ENCODE results near the gene C12orf42.

Gene C12orf42

GRCh38 chr12:103382119-103382518 is 113.6 kb downstream of the C12orf42 start:
- Mint-ChIP-seq H3K27ac (no peak overlapping the region), H3K36me3 (ENCODE audit: low read depth) (no peaks in the 10 kb centered on the region), H3K4me1 (ENCODE audit: low read depth) (no peaks in the 10 kb centered on the region), H3K9me3 (no peaks in the 10 kb centered on the region), H3K4me3 (no peak overlapping the region), H3K27me3 (ENCODE audit: low read depth) (no peaks in the 10 kb centered on the region)
- no peak for DNase-seq (ENCODE audit: low spot score)

- no peak overlapping the region for H3K4me3 Mint-ChIP-seq
These were observed 116.1 kb downstream of the C12orf42 start for GRCh38 chr12:103379670-103380069.

DNA sequence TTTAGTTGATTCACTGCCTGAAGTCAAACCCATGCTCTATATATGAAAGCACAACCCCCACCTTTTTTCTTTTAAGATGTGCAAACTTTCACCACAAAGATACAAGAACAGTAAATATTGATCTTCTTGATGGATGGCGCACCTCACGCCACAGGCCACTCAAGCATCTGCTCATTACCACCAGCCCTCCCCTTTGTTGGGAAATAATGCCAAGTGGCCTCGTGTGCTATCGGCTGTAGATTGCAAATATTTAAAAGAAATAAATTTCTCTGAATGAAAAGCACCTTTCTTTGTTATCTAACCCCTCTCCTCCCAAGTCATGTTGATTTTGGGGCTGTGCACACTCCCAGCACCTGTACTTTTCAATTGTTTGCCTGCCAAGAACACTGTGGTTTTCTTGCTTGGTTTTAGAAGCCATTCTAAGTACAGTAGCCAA is 122.7 kb downstream of the C12orf42 start:
- Mint-ChIP-seq H3K36me3 (ENCODE audit: low read depth) (no peaks in the 10 kb centered on the region), H3K4me1 (ENCODE audit: low read depth) (no peaks in the 10 kb centered on the region), H3K4me3 (no peak overlapping the region), H3K27ac (no peak overlapping the region), H3K27me3 (ENCODE audit: low read depth) (no peaks in the 10 kb centered on the region), H3K9me3 (no peaks in the 10 kb centered on the region)
- no peak for DNase-seq (ENCODE audit: low spot score)

More at GRCh38 chr12:103379670-103380069, 116.1 kb downstream of the C12orf42 start:
- H3K4me1 Mint-ChIP-seq (ENCODE audit: low read depth): no peaks in the 10 kb centered on the region
- no peak for DNase-seq (ENCODE audit: low spot score)
- no peaks in the 10 kb centered on the region for H3K9me3 Mint-ChIP-seq
- no peaks in the 10 kb centered on the region for H3K36me3 Mint-ChIP-seq (ENCODE audit: low read depth)
- no peak overlapping the region for H3K27ac Mint-ChIP-seq
- no peaks in the 10 kb centered on the region for H3K27me3 Mint-ChIP-seq (ENCODE audit: low read depth)

GRCh38 chr12:103369929-103370328 is 125.8 kb downstream of the C12orf42 start:
- H3K9me3 Mint-ChIP-seq: peaks cover 5% of the 10 kb centered on the region
- no peak for DNase-seq (ENCODE audit: low spot score)

GRCh38 chr12:103368167-103368566 is 127.6 kb downstream of the C12orf42 start:
- no peak overlapping the region for H3K27ac Mint-ChIP-seq
- no peaks in the 10 kb centered on the region for H3K4me1 Mint-ChIP-seq (ENCODE audit: low read depth)
- peaks cover 5% of the 10 kb centered on the region for H3K9me3 Mint-ChIP-seq
- no peaks in the 10 kb centered on the region for H3K36me3 Mint-ChIP-seq (ENCODE audit: low read depth)
- DNase-seq (ENCODE audit: low spot score): no peak
- H3K4me3 Mint-ChIP-seq: no peak overlapping the region
- no peaks in the 10 kb centered on the region for H3K27me3 Mint-ChIP-seq (ENCODE audit: low read depth)

More at GRCh38 chr12:103369929-103370328, 125.8 kb downstream of the C12orf42 start:
- Mint-ChIP-seq H3K27me3 (ENCODE audit: low read depth) (no peaks in the 10 kb centered on the region), H3K4me3 (no peak overlapping the region), H3K4me1 (ENCODE audit: low read depth) (no peaks in the 10 kb centered on the region), H3K27ac (no peak overlapping the region), H3K36me3 (ENCODE audit: low read depth) (no peaks in the 10 kb centered on the region)

DNA sequence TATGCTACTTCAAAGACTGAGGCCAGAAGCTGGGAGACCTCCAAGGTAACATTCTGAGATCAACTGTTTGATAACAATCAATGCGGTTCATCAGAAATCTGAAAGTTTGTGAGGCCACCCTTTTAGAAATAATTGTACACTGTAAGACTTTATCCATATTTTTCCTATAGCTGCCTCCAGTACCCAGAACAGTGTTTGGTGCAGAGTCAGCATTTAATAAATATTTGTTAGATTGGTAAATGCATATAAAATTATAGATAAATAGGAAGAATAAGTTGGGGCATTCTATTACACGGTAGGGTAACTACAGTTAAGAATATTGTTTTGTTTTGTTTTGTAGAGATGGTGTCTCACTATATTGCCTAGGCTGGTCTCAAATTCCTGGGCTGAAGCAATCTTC is 141.4 kb downstream of the C12orf42 start:
- H3K4me1 Mint-ChIP-seq (ENCODE audit: low read depth): peaks cover 4% of the 10 kb centered on the region
- no peak for DNase-seq (ENCODE audit: low spot score)
- H3K27ac Mint-ChIP-seq: no peak overlapping the region
- no peaks in the 10 kb centered on the region for H3K36me3 Mint-ChIP-seq (ENCODE audit: low read depth)
- no peaks in the 10 kb centered on the region for H3K27me3 Mint-ChIP-seq (ENCODE audit: low read depth)
- H3K9me3 Mint-ChIP-seq: no peaks in the 10 kb centered on the region
- no peak overlapping the region for H3K4me3 Mint-ChIP-seq

GRCh38 chr12:103353913-103354312 is 141.9 kb downstream of the C12orf42 start:
- Mint-ChIP-seq H3K36me3 (ENCODE audit: low read depth) (no peaks in the 10 kb centered on the region), H3K4me3 (no peak overlapping the region), H3K9me3 (no peaks in the 10 kb centered on the region), H3K27me3 (ENCODE audit: low read depth) (no peaks in the 10 kb centered on the region), H3K27ac (no peak overlapping the region), H3K4me1 (ENCODE audit: low read depth) (peaks cover 6% of the 10 kb centered on the region)
- no peak for DNase-seq (ENCODE audit: low spot score)

DNA sequence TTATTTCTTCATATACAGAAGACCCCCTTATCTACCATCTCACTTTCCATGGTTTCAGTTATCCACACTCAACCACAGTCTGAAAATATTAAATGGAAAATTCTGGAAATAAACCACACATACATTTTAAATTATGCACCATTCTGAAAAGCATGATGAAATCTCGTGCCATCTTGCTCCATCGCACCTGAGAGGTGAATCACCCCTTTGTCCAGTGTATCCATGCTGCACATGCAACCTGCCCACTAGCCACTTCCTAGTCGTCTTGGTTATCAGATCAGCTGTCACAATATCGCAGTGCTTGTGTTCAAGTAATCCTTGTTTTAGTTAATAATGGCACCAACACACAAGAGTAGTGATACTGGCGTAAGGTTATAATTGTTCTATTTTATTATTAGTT is 145.7 kb downstream of the C12orf42 start:
- H3K4me3 Mint-ChIP-seq: no peak overlapping the region
- no peak overlapping the region for H3K27ac Mint-ChIP-seq
- H3K27me3 Mint-ChIP-seq (ENCODE audit: low read depth): no peaks in the 10 kb centered on the region
- H3K9me3 Mint-ChIP-seq: peaks cover 4% of the 10 kb centered on the region
- H3K36me3 Mint-ChIP-seq (ENCODE audit: low read depth): no peaks in the 10 kb centered on the region
- H3K4me1 Mint-ChIP-seq (ENCODE audit: low read depth): peaks cover 6% of the 10 kb centered on the region
- DNase-seq (ENCODE audit: low spot score): no peak

DNA sequence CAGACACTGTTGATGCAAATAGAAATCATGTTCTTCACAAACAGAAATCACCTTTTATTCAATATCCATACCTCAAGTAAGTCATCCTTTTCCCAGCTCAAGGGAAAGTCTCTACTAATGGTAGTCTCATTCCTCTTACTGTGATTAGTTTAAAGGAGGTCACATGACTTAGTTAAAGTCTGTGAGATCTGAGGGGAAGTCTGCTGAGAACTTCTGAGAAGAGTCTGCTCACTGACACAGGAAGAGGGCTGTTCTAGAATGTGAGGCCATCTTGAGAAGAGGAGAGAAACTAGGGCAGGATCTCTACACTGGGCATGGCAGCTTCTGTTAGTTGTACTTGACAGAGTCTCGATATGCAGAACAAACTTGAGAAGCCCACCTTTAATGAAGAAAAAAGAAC is 146.8 kb downstream of the C12orf42 start:
- Mint-ChIP-seq H3K36me3 (ENCODE audit: low read depth) (no peaks in the 10 kb centered on the region), H3K27me3 (ENCODE audit: low read depth) (no peaks in the 10 kb centered on the region), H3K4me1 (ENCODE audit: low read depth) (peaks cover 6% of the 10 kb centered on the region), H3K27ac (no peak overlapping the region), H3K9me3 (peaks cover 4% of the 10 kb centered on the region), H3K4me3 (no peak overlapping the region)
- DNase-seq (ENCODE audit: low spot score): no peak

GRCh38 chr12:103336940-103337339 is 158.8 kb downstream of the C12orf42 start:
- Mint-ChIP-seq H3K27me3 (ENCODE audit: low read depth) (no peaks in the 10 kb centered on the region), H3K4me3 (no peak overlapping the region), H3K4me1 (ENCODE audit: low read depth) (no peaks in the 10 kb centered on the region), H3K36me3 (ENCODE audit: low read depth) (no peaks in the 10 kb centered on the region), H3K27ac (no peak overlapping the region), H3K9me3 (no peaks in the 10 kb centered on the region)
- DNase-seq (ENCODE audit: low spot score): no peak

DNA sequence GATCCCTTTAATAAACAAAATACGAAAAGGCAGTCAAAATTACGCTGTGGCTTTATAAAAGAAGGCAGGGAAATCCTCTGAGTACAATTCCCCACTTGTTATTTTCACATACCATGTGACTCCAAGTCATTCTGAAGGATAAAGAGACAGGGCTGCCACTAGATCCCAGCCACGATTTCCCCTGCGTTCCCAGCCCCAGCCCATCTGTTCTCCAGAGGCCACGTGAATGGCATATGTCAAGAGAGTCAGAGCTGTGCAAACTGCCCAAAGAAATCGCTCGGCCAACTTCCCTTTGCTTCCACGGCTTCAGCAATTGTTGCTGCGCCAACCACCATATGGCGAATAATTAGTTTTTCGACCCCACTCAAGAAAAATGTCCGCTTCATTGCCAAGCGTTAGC is 161.3 kb downstream of the C12orf42 start:
- H3K27me3 Mint-ChIP-seq (ENCODE audit: low read depth): no peaks in the 10 kb centered on the region
- no peak overlapping the region for H3K4me3 Mint-ChIP-seq
- H3K4me1 Mint-ChIP-seq (ENCODE audit: low read depth): no peaks in the 10 kb centered on the region
- H3K27ac Mint-ChIP-seq: no peak overlapping the region
- no peaks in the 10 kb centered on the region for H3K9me3 Mint-ChIP-seq
- H3K36me3 Mint-ChIP-seq (ENCODE audit: low read depth): no peaks in the 10 kb centered on the region
- no peak for DNase-seq (ENCODE audit: low spot score)

- no peak for DNase-seq (ENCODE audit: low spot score)
- no peak overlapping the region for H3K27ac Mint-ChIP-seq
- H3K9me3 Mint-ChIP-seq: no peaks in the 10 kb centered on the region
- no peaks in the 10 kb centered on the region for H3K36me3 Mint-ChIP-seq (ENCODE audit: low read depth)
- H3K4me3 Mint-ChIP-seq: no peak overlapping the region
- H3K27me3 Mint-ChIP-seq (ENCODE audit: low read depth): no peaks in the 10 kb centered on the region
- H3K4me1 Mint-ChIP-seq (ENCODE audit: low read depth): no peaks in the 10 kb centered on the region
These were observed 162.1 kb downstream of the C12orf42 start for GRCh38 chr12:103333676-103334075.

GRCh38 chr12:103331643-103332042 is 164.1 kb downstream of the C12orf42 start:
- Mint-ChIP-seq H3K4me3 (no peak overlapping the region), H3K9me3 (no peaks in the 10 kb centered on the region), H3K27me3 (ENCODE audit: low read depth) (no peaks in the 10 kb centered on the region), H3K4me1 (ENCODE audit: low read depth) (no peaks in the 10 kb centered on the region), H3K27ac (no peak overlapping the region), H3K36me3 (ENCODE audit: low read depth) (no peaks in the 10 kb centered on the region)
- DNase-seq (ENCODE audit: low spot score): no peak

GRCh38 chr12:103330672-103331071 is 165.1 kb downstream of the C12orf42 start:
- H3K4me3 Mint-ChIP-seq: no peak overlapping the region
- no peaks in the 10 kb centered on the region for H3K36me3 Mint-ChIP-seq (ENCODE audit: low read depth)
- H3K27ac Mint-ChIP-seq: no peak overlapping the region
- H3K27me3 Mint-ChIP-seq (ENCODE audit: low read depth): no peaks in the 10 kb centered on the region
- no peak for DNase-seq (ENCODE audit: low spot score)
- no peaks in the 10 kb centered on the region for H3K4me1 Mint-ChIP-seq (ENCODE audit: low read depth)
- H3K9me3 Mint-ChIP-seq: no peaks in the 10 kb centered on the region

DNA sequence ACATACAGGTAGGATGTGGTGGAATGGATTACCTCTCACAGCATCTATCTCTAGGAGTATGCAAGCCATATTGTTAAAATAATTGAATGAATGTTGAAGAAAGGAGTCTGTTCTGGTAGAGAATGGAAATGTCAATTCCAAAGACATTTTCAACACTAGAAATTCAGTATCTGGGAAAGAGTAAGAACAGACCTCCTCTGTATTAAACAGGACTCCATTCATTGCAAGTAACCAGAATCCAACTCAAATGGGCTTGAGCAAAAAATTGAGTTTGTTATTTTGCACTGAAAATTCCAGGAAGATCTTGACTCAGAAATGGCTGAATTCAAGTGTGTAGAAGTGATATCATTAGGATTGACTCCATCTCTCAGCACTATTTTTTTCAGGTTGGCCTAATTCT is 168.1 kb downstream of the C12orf42 start:
- Mint-ChIP-seq H3K4me1 (ENCODE audit: low read depth) (no peaks in the 10 kb centered on the region), H3K27me3 (ENCODE audit: low read depth) (no peaks in the 10 kb centered on the region)

More for the DNA sequence above, 168.1 kb downstream of the C12orf42 start:
- no peaks in the 10 kb centered on the region for H3K9me3 Mint-ChIP-seq
- DNase-seq (ENCODE audit: low spot score): no peak
- H3K4me3 Mint-ChIP-seq: no peak overlapping the region
- no peaks in the 10 kb centered on the region for H3K36me3 Mint-ChIP-seq (ENCODE audit: low read depth)
- H3K27ac Mint-ChIP-seq: no peak overlapping the region
